Measurements from ENCODE around the gene DNAJC3. TPM values are rescaled to one million over a fixed set of nuclear protein-coding genes. Genes with fewer than 3 reads are reported as not detected.
A peak's percentile ranks its signal among the peaks of the same experiment; 100 is the strongest.

DNAJC3 gene
- total and polyA plus RNA-seq, 2 of the 13 experiments (the other 11 are each of a cell fraction or from before 2014, with no cell fraction given) = 10.4 to 48.2 TPM

DNA sequence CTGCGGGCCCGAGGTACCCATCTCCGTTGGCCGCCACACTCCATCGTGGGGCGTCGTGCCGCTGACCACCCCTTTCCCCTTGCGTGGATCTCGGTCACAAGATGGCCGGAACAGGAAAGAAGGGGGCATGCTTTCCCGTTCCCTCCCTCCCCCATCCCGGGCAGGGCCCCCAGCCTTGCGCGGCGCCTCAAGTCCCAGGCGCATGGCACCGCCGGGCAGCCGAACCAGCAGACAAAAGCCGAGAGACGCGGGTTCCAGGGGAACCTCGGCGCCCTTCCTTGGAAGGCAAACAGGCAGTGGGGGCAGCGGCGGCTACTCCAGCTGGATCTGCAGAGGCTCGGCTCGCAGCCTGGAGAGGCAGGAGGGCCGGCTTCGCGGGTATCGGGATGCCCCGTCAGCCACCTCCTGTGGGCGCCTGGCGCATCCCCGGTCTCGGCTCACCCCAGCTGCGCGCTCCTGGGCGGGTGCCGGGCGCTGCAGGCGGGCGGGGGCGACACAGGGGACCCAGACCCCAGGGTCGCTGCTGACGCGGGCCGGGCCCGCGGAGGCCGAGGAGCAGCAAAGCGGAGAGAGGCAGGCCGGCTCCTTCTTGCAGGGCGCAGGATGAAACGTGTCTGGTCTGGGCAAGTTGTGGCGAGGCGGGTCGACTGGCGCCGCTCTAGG, 32.9 kb upstream of the DNAJC3 start (continued):
- TF ChIP-seq JARID2 (CRISPR knock-in tag; IDR thresholded peaks at IDR 0.05; ENCODE audit: insufficient replicate concordance) = no peak
- 0 out of 2 replicates have a peak, but pooled peaks have one; percentile 14 for TF ChIP-seq ZNF607 (CRISPR knock-in tag; IDR thresholded peaks at IDR 0.05; ENCODE audit: borderline replicate concordance)
- TF ChIP-seq ZBTB20 (CRISPR knock-in tag; IDR thresholded peaks at IDR 0.05; ENCODE audit: borderline replicate concordance, low read depth) = peak; percentile 39; the same call in 1 of the 2 replicates
- TF ChIP-seq IKZF4 (CRISPR knock-in tag; IDR thresholded peaks at IDR 0.05; ENCODE audit: borderline replicate concordance, low read depth, not compliant biosample characterization) = peak; percentile 61
- TF ChIP-seq, protein P1, sequence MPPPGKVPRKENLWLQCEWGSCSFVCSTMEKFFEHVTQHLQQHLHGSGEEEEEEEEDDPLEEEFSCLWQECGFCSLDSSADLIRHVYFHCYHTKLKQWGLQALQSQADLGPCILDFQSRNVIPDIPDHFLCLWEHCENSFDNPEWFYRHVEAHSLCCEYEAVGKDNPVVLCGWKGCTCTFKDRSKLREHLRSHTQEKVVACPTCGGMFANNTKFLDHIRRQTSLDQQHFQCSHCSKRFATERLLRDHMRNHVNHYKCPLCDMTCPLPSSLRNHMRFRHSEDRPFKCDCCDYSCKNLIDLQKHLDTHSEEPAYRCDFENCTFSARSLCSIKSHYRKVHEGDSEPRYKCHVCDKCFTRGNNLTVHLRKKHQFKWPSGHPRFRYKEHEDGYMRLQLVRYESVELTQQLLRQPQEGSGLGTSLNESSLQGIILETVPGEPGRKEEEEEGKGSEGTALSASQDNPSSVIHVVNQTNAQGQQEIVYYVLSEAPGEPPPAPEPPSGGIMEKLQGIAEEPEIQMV (CRISPR knock-in tag; IDR thresholded peaks at IDR 0.05; ENCODE audit: low read depth) = no peak
- peak; percentile 27; the same call in 1 of the 2 replicates for TF ChIP-seq RXRA (CRISPR knock-in tag; IDR thresholded peaks at IDR 0.05)
- no peak for TF ChIP-seq SOX13 (IDR thresholded peaks at IDR 0.05)
- TF ChIP-seq SOX13 (CRISPR knock-in tag; conservative IDR thresholded peaks at IDR 0.05 in 1 of 2, IDR thresholded peaks at IDR 0.05 in 1 of 2) = no peak
- TF ChIP-seq CREM (IDR thresholded peaks at IDR 0.05) = 0 out of 2 replicates have a peak, but pooled peaks have one; percentile 6
- TF ChIP-seq CREM (CRISPR knock-in tag; IDR thresholded peaks at IDR 0.05) = no peak
- peak; percentile 67; the same call in 1 of the 2 replicates for TF ChIP-seq ZNF598 (CRISPR knock-in tag; IDR thresholded peaks at IDR 0.05; ENCODE audit: borderline replicate concordance)
- TF ChIP-seq ZNF839 (CRISPR knock-in tag; IDR thresholded peaks at IDR 0.05; ENCODE audit: borderline replicate concordance) = 0 out of 2 replicates have a peak, but pooled peaks have one; percentile 27
- TF ChIP-seq ZNF431 (CRISPR knock-in tag; IDR thresholded peaks at IDR 0.05; ENCODE audit: borderline replicate concordance, low read depth) = 0 out of 2 replicates have a peak, but pooled peaks have one; percentile 41
- TF ChIP-seq HNRNPK (IDR thresholded peaks at IDR 0.05; ENCODE audit: low read depth, low read length, poor library complexity, severe bottlenecking) = peak; percentile 72
- TF ChIP-seq REXO4 (CRISPR knock-in tag; IDR thresholded peaks at IDR 0.05; ENCODE audit: borderline replicate concordance) = no peak
- TF ChIP-seq, protein P2, sequence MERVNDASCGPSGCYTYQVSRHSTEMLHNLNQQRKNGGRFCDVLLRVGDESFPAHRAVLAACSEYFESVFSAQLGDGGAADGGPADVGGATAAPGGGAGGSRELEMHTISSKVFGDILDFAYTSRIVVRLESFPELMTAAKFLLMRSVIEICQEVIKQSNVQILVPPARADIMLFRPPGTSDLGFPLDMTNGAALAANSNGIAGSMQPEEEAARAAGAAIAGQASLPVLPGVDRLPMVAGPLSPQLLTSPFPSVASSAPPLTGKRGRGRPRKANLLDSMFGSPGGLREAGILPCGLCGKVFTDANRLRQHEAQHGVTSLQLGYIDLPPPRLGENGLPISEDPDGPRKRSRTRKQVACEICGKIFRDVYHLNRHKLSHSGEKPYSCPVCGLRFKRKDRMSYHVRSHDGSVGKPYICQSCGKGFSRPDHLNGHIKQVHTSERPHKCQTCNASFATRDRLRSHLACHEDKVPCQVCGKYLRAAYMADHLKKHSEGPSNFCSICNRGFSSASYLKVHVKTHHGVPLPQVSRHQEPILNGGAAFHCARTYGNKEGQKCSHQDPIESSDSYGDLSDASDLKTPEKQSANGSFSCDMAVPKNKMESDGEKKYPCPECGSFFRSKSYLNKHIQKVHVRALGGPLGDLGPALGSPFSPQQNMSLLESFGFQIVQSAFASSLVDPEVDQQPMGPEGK (CRISPR knock-in tag; IDR thresholded peaks at IDR 0.05) = peak; percentile 87
- TF ChIP-seq SOX5 (CRISPR knock-in tag; IDR thresholded peaks at IDR 0.05; ENCODE audit: borderline replicate concordance) = no peak
- no peak; the same call in 1 of the 2 replicates for TF ChIP-seq TBX2 (CRISPR knock-in tag; IDR thresholded peaks at IDR 0.05; ENCODE audit: borderline replicate concordance)
- TF ChIP-seq, protein P3, sequence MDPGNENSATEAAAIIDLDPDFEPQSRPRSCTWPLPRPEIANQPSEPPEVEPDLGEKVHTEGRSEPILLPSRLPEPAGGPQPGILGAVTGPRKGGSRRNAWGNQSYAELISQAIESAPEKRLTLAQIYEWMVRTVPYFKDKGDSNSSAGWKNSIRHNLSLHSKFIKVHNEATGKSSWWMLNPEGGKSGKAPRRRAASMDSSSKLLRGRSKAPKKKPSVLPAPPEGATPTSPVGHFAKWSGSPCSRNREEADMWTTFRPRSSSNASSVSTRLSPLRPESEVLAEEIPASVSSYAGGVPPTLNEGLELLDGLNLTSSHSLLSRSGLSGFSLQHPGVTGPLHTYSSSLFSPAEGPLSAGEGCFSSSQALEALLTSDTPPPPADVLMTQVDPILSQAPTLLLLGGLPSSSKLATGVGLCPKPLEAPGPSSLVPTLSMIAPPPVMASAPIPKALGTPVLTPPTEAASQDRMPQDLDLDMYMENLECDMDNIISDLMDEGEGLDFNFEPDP (CRISPR knock-in tag; conservative IDR thresholded peaks at IDR 0.05) = 0 out of 2 replicates have a peak, but pooled peaks have one; percentile 4
- peak; percentile 45; the same call in 1 of the 2 replicates for TF ChIP-seq HOXA3 (CRISPR knock-in tag; IDR thresholded peaks at IDR 0.05)
